Parathyroid adenoma (tissue), 2 donors: ENCODE measurements around the gene MAP3K6.
"Not testable (repeated sequence)": the region's sequence is repeated elsewhere in the genome, so short reads cannot be mapped to it uniquely, and the experiment has no call there.

ENCODE experiments used
- H2AFZ ChIP-seq: fragments of 300-600 bp; sonication (generic); one replicate; pipeline ENCODE4 v1.7.0; 2017; ENCODE audit warnings: antibody characterized with exemption, mild to moderate bottlenecking
- H3K27ac ChIP-seq: fragments of 300-600 bp; sonication (generic); one replicate; pipeline ENCODE4 v1.7.0; 2017
- H3K27me3 ChIP-seq: fragments of 300-600 bp; sonication (generic); one replicate; pipeline ENCODE4 v1.7.0; 2017; ENCODE audit warnings: low read length; ENCODE audit not compliant: control insufficient read depth, insufficient read depth
- H3K36me3 ChIP-seq: fragments of 300-600 bp; sonication (generic); one replicate; pipeline ENCODE4 v1.7.0; 2017; ENCODE audit warnings: low read length; ENCODE audit not compliant: control insufficient read depth, insufficient read depth
- H3K4me1 ChIP-seq: fragments of 300-600 bp; sonication (generic); one replicate; pipeline ENCODE4 v1.7.0; 2017; ENCODE audit warnings: control low read depth
- H3K4me2 ChIP-seq: fragments of 300-600 bp; sonication (generic); one replicate; pipeline ENCODE4 v1.7.0; 2017; ENCODE audit warnings: low read length
- H3K4me3 ChIP-seq: fragments of 300-600 bp; sonication (generic); one replicate; pipeline ENCODE4 v1.7.0; 2017; ENCODE audit warnings: low read depth, low read length
- H3K79me2 ChIP-seq: fragments of 300-600 bp; sonication (generic); one replicate; pipeline ENCODE4 v1.7.0; 2017; ENCODE audit warnings: control low read depth
- H3K9ac ChIP-seq: fragments of 300-600 bp; sonication (generic); one replicate; pipeline ENCODE4 v1.7.0; 2017; ENCODE audit warnings: mild to moderate bottlenecking
- H3K9me3 ChIP-seq: fragments of 300-600 bp; sonication (generic); one replicate; pipeline ENCODE4 v1.7.0; 2017; ENCODE audit warnings: low read length; ENCODE audit not compliant: control insufficient read depth
- TF ChIP-seq, protein P1 (sequence below): fragments of 300-600 bp; sonication (generic); IDR thresholded peaks from one replicate; pipeline ENCODE4 v1.7.0; 2017; ENCODE audit warnings: antibody characterized with exemption, mild to moderate bottlenecking
- donor health status: primary hyperparathyroidism.

MAP3K6 gene

GRCh38 chr1:27409669-27410068 lies 42.9 kb upstream of the MAP3K6 start:
- H3K79me2 ChIP-seq, result no peaks in the 10 kb centered on the region
- peaks cover 9% of the 10 kb centered on the region for H3K4me1 ChIP-seq
- no peaks in the 10 kb centered on the region for H3K9me3 ChIP-seq
- H3K27me3 ChIP-seq, result no peaks in the 10 kb centered on the region
- no peak overlapping the region for H3K4me2 ChIP-seq
- H3K36me3 ChIP-seq, result no peaks in the 10 kb centered on the region
- TF ChIP-seq, protein P1, sequence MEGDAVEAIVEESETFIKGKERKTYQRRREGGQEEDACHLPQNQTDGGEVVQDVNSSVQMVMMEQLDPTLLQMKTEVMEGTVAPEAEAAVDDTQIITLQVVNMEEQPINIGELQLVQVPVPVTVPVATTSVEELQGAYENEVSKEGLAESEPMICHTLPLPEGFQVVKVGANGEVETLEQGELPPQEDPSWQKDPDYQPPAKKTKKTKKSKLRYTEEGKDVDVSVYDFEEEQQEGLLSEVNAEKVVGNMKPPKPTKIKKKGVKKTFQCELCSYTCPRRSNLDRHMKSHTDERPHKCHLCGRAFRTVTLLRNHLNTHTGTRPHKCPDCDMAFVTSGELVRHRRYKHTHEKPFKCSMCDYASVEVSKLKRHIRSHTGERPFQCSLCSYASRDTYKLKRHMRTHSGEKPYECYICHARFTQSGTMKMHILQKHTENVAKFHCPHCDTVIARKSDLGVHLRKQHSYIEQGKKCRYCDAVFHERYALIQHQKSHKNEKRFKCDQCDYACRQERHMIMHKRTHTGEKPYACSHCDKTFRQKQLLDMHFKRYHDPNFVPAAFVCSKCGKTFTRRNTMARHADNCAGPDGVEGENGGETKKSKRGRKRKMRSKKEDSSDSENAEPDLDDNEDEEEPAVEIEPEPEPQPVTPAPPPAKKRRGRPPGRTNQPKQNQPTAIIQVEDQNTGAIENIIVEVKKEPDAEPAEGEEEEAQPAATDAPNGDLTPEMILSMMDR, result no peak
- H2AFZ ChIP-seq, result no peak overlapping the region
- no peak overlapping the region for H3K9ac ChIP-seq
- no peak overlapping the region for H3K4me3 ChIP-seq
- no peak overlapping the region for H3K27ac ChIP-seq

GRCh38 chr1:27408151-27408550 lies 41.4 kb upstream of the MAP3K6 start:
- H3K4me1 ChIP-seq, result peaks cover under 1% of the 10 kb centered on the region
- no peak overlapping the region for H3K27ac ChIP-seq

DNA sequence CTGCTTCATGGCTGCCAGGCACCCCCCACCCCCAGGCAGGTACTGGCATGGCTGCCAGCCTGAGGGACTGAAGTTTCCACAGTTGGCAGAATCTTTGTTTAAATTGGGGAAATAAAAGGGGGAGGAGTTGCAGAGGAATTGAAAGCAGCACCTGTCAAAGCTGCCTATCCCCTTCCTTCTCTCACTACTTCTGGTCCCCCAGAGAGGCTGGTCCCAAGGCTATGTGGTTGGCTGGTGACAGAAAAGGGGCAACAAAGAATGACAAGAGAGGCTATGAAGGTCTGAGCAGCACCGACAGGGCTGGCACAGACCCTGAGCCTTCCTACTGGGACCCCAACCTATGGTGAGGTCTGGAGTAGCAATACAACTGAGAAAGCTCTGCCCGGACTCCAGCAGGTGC lies 40.0 kb upstream of the MAP3K6 start:
- H3K36me3 ChIP-seq, H3K4me1 ChIP-seq, H3K9me3 ChIP-seq, H3K4me2 ChIP-seq, H2AFZ ChIP-seq, H3K27me3 ChIP-seq, H3K79me2 ChIP-seq, H3K4me3 ChIP-seq, H3K27ac ChIP-seq, H3K9ac ChIP-seq: not testable (repeated sequence)

More at GRCh38 chr1:27408151-27408550, 41.4 kb upstream of the MAP3K6 start:
- H2AFZ ChIP-seq, result no peak overlapping the region
- H3K4me2 ChIP-seq, result no peak overlapping the region
- no peaks in the 10 kb centered on the region for H3K27me3 ChIP-seq
- no peak overlapping the region for H3K4me3 ChIP-seq
- no peaks in the 10 kb centered on the region for H3K79me2 ChIP-seq
- H3K9me3 ChIP-seq, result no peaks in the 10 kb centered on the region
- H3K36me3 ChIP-seq, result no peaks in the 10 kb centered on the region
- TF ChIP-seq, protein P1, result no peak
- no peak overlapping the region for H3K9ac ChIP-seq

DNA sequence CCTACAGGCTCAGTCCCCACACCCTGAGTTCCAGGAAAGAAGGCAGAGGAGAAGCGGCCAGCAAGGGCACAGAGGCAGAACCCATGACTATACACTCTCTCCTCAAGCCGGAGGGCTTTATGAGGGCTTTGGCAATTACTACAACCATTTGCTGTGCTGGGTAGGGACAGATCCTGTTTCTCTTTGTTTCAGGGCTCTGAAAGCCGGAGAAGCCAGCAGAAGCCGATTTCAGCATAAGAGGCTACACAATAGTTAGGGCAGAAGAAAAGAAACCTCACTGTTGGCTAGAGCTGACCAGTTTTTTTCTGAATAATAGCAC lies 39.6 kb upstream of the MAP3K6 start:
- no peaks in the 10 kb centered on the region for H3K36me3 ChIP-seq
- H3K79me2 ChIP-seq, result no peaks in the 10 kb centered on the region
- H2AFZ ChIP-seq, result no peak overlapping the region
- TF ChIP-seq, protein P1, result no peak
- no peak overlapping the region for H3K4me3 ChIP-seq
- no peak overlapping the region for H3K4me2 ChIP-seq
- H3K9ac ChIP-seq, result no peak overlapping the region
- no peaks in the 10 kb centered on the region for H3K9me3 ChIP-seq
- peaks cover 4% of the 10 kb centered on the region for H3K4me1 ChIP-seq
- H3K27ac ChIP-seq, result no peak overlapping the region
- H3K27me3 ChIP-seq, result no peaks in the 10 kb centered on the region

GRCh38 chr1:27405598-27406361 lies 39.0 kb upstream of the MAP3K6 start:
- not testable (repeated sequence) for H3K79me2 ChIP-seq, H3K36me3 ChIP-seq, H3K4me2 ChIP-seq, H3K9me3 ChIP-seq, H3K27me3 ChIP-seq, H2AFZ ChIP-seq, H3K4me3 ChIP-seq, H3K27ac ChIP-seq, H3K4me1 ChIP-seq, H3K9ac ChIP-seq

DNA sequence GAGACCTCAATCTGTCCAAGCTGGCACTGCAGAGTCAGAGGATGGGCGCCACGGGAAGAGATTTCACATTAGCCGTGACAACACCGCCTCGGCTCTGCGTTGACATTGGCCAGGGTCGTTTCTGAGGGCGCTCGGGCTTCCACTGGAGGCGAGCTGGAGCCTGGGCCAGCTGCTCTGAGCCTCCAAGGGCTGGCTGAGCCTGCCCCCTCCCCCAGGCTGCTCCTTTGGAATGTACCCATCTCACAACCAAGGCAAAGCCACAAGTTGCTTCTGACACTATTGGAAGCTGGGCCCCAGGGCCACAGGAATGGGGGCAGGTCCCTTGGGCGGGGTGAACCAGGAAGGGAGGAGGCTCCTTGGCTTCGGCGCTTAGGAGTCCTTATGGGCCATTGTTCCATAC lies 38.3 kb upstream of the MAP3K6 start:
- Histone ChIP-seq H3K4me1 (peaks cover 4% of the 10 kb centered on the region), H3K36me3 (no peaks in the 10 kb centered on the region), H3K79me2 (no peaks in the 10 kb centered on the region), H3K9me3 (no peaks in the 10 kb centered on the region), H3K27me3 (no peaks in the 10 kb centered on the region), H3K4me2 (no peak overlapping the region), H2AFZ (no peak overlapping the region), H3K4me3 (no peak overlapping the region), H3K9ac (no peak overlapping the region), H3K27ac (no peak overlapping the region)
- TF ChIP-seq, protein P1, result no peak
